ENCODE measurements around the gene UBAC1. TPM values are rescaled to one million over a fixed set of nuclear protein-coding genes. Genes with fewer than 3 reads are reported as not detected.
A peak's percentile ranks its signal among the peaks of the same experiment; 100 is the strongest.

The UBAC1 gene
- total and polyA plus RNA-seq, 9 of the 15 experiments (the other 6 are each of a cell fraction or from before 2014, with no cell fraction given): 94.0 to 399 (median 228) TPM

DNA sequence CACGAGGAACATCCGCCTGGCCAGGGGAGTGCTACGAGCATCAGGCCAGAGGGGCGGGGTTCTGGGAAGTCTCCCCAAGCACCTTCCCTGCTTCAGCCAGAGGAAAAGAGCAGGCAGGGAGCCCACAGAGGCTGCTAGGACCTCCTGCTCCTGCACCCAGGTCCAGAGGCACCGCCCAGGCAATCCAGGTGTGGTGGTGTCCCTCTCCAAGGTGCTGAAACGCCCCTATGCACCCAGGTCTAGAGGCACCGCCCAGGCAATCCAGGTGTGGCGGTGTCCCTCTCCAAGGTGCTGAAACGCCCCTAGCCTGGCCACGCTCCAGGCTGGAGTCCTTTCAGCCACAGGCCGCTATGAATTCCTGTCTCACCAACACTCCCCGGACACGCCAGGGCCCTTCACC is 10.7 kb upstream of the UBAC1 start (continued):
- TF ChIP-seq, protein P1, sequence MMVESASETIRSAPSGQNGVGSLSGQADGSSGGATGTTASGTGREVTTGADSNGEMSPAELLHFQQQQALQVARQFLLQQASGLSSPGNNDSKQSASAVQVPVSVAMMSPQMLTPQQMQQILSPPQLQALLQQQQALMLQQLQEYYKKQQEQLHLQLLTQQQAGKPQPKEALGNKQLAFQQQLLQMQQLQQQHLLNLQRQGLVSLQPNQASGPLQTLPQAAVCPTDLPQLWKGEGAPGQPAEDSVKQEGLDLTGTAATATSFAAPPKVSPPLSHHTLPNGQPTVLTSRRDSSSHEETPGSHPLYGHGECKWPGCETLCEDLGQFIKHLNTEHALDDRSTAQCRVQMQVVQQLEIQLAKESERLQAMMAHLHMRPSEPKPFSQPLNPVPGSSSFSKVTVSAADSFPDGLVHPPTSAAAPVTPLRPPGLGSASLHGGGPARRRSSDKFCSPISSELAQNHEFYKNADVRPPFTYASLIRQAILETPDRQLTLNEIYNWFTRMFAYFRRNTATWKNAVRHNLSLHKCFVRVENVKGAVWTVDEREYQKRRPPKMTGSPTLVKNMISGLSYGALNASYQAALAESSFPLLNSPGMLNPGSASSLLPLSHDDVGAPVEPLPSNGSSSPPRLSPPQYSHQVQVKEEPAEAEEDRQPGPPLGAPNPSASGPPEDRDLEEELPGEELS (CRISPR knock-in tag; IDR thresholded peaks at IDR 0.05; ENCODE audit: borderline replicate concordance): peak; percentile 92; the same call in 1 of the 2 replicates
- TF ChIP-seq SMC3 (conservative IDR thresholded peaks at IDR 0.05; ENCODE audit: insufficient read depth, low read depth, low read length): no peak
- TF ChIP-seq, protein P2, sequence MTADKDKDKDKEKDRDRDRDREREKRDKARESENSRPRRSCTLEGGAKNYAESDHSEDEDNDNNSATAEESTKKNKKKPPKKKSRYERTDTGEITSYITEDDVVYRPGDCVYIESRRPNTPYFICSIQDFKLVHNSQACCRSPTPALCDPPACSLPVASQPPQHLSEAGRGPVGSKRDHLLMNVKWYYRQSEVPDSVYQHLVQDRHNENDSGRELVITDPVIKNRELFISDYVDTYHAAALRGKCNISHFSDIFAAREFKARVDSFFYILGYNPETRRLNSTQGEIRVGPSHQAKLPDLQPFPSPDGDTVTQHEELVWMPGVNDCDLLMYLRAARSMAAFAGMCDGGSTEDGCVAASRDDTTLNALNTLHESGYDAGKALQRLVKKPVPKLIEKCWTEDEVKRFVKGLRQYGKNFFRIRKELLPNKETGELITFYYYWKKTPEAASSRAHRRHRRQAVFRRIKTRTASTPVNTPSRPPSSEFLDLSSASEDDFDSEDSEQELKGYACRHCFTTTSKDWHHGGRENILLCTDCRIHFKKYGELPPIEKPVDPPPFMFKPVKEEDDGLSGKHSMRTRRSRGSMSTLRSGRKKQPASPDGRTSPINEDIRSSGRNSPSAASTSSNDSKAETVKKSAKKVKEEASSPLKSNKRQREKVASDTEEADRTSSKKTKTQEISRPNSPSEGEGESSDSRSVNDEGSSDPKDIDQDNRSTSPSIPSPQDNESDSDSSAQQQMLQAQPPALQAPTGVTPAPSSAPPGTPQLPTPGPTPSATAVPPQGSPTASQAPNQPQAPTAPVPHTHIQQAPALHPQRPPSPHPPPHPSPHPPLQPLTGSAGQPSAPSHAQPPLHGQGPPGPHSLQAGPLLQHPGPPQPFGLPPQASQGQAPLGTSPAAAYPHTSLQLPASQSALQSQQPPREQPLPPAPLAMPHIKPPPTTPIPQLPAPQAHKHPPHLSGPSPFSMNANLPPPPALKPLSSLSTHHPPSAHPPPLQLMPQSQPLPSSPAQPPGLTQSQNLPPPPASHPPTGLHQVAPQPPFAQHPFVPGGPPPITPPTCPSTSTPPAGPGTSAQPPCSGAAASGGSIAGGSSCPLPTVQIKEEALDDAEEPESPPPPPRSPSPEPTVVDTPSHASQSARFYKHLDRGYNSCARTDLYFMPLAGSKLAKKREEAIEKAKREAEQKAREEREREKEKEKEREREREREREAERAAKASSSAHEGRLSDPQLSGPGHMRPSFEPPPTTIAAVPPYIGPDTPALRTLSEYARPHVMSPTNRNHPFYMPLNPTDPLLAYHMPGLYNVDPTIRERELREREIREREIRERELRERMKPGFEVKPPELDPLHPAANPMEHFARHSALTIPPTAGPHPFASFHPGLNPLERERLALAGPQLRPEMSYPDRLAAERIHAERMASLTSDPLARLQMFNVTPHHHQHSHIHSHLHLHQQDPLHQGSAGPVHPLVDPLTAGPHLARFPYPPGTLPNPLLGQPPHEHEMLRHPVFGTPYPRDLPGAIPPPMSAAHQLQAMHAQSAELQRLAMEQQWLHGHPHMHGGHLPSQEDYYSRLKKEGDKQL (CRISPR knock-in tag; IDR thresholded peaks at IDR 0.05; ENCODE audit: borderline replicate concordance): no peak
- TF ChIP-seq, protein P3, sequence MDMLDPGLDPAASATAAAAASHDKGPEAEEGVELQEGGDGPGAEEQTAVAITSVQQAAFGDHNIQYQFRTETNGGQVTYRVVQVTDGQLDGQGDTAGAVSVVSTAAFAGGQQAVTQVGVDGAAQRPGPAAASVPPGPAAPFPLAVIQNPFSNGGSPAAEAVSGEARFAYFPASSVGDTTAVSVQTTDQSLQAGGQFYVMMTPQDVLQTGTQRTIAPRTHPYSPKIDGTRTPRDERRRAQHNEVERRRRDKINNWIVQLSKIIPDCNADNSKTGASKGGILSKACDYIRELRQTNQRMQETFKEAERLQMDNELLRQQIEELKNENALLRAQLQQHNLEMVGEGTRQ (CRISPR knock-in tag; IDR thresholded peaks at IDR 0.05): peak; percentile 38; the same call in 1 of the 2 replicates
- no peak for TF ChIP-seq NCOR1 (IDR thresholded peaks at IDR 0.05)
- TF ChIP-seq STAT5B (CRISPR knock-in tag; IDR thresholded peaks at IDR 0.05): no peak
- TF ChIP-seq, protein P4, sequence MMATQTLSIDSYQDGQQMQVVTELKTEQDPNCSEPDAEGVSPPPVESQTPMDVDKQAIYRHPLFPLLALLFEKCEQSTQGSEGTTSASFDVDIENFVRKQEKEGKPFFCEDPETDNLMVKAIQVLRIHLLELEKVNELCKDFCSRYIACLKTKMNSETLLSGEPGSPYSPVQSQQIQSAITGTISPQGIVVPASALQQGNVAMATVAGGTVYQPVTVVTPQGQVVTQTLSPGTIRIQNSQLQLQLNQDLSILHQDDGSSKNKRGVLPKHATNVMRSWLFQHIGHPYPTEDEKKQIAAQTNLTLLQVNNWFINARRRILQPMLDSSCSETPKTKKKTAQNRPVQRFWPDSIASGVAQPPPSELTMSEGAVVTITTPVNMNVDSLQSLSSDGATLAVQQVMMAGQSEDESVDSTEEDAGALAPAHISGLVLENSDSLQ (IDR thresholded peaks at IDR 0.05): no peak
- TF ChIP-seq CREM (IDR thresholded peaks at IDR 0.05; ENCODE audit: low read depth): peak; percentile 68; the same call in 1 of the 2 replicates
- TF ChIP-seq HSF4 (CRISPR knock-in tag; IDR thresholded peaks at IDR 0.05; ENCODE audit: borderline replicate concordance): no peak
- no peak for TF ChIP-seq BRD4 (IDR thresholded peaks at IDR 0.05)
- TF ChIP-seq SMARCC2 (IDR thresholded peaks at IDR 0.05; ENCODE audit: low read depth): no peak
- TF ChIP-seq ZNF780A (CRISPR knock-in tag; IDR thresholded peaks at IDR 0.05): no peak
- TF ChIP-seq POLR2G (IDR thresholded peaks at IDR 0.05; ENCODE audit: low read depth, low read length): no peak
- TF ChIP-seq XRCC4 (IDR thresholded peaks at IDR 0.05; ENCODE audit: extremely low read depth, insufficient read depth, insufficient read length): no peak
- TF ChIP-seq SMARCA4 (IDR thresholded peaks at IDR 0.05): no peak
- TF ChIP-seq MXI1 (IDR thresholded peaks at IDR 0.05; ENCODE audit: low read depth, low read length): peak; percentile 83; the same call in 1 of the 2 replicates
- TF ChIP-seq CHD1 (IDR thresholded peaks at IDR 0.05; ENCODE audit: low read length): no peak
- TF ChIP-seq, protein P5, sequence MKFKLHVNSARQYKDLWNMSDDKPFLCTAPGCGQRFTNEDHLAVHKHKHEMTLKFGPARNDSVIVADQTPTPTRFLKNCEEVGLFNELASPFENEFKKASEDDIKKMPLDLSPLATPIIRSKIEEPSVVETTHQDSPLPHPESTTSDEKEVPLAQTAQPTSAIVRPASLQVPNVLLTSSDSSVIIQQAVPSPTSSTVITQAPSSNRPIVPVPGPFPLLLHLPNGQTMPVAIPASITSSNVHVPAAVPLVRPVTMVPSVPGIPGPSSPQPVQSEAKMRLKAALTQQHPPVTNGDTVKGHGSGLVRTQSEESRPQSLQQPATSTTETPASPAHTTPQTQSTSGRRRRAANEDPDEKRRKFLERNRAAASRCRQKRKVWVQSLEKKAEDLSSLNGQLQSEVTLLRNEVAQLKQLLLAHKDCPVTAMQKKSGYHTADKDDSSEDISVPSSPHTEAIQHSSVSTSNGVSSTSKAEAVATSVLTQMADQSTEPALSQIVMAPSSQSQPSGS (CRISPR knock-in tag; IDR thresholded peaks at IDR 0.05): peak; percentile 80
- TF ChIP-seq BCL6 (CRISPR knock-in tag; IDR thresholded peaks at IDR 0.05): no peak
